SKM-1 (cell line): ENCODE measurements around the gene SNORC.

ENCODE experiments used
- DNase-seq: peaks from one replicate; lab custom pipeline; 2025; ENCODE audit not compliant: unreplicated experiment; lab: John Stamatoyannopoulos, UW

The SNORC gene

DNA sequence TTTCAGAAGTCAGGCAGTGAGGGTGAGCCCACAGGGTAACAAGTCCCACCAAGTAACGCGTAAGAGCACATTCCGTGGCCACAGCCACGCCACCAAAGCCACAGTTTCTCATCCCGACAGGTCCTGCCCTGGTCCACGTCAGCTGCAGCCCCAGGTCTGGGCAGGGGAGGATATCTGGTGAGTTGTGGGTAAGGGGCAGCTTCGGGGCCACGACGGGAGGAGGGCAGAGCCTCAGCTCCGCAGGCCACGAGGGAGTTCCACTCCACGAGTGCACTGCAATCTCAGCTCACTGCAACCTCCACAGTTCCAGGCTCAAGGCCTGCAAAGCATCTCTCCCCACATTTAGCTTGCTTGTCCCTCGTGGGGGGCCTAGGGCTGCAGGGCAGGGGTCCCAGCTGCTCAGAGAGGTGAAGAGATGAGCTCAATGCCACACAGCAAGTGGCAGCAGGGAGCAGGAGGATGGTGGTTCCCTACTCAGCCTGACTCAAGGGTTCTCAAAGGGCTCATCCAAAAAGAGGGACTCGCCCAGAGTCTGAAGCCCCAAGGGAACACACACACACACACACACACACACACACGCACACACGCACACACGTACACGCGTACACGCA lies 12.5 kb downstream of the SNORC start:
- no peak for DNase-seq

DNA sequence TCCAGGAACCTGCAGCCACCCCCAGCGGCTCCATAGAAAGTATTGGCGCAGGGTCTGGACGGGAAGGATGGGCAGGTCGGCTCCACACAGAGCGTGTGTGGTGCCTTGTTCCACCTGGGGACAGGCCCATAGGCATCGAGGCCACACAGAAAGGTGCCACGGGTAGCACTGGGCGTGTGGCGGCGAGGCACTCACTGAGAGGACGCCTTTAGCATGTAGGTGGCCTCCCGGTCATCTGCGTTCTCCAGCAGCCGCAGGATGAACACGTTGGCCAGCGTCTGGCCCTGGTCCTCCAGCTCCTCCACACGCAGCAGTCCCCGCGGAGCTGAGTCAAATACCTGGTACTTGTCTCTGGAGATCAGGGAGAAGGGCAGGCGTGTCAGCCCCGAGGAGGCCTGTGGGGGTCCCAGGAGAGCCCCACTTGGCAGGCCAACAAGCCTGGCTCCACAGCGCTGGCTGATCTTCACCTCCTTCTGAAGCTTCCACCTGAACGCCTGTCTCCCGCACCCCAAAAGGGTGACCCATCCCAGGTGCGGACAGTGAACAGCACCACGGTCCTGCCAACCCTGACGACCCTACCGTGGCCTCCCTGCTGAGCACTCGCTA lies 13.2 kb downstream of the SNORC start:
- no peak for DNase-seq

DNA sequence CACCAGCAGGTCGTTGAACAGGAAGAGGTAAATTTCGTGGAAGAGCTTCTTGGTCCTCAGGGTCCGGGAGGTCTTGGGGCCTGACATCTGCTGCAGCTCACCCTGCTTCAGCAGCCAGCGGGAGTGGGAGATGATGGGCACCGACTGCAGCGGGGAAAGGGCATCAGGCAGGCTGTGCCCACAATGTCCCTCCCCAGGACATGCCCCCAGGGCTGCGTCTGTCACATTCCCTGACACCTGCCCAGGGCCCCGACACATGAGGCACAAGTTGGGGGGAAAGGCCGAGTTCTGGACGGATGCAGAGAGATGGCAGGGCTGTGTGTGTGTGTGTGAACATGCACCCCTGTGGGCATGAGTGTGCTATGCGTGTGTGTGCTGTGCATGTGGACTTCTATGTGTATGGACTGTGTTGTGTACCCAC lies 13.9 kb downstream of the SNORC start:
- DNase-seq = no peak

DNA sequence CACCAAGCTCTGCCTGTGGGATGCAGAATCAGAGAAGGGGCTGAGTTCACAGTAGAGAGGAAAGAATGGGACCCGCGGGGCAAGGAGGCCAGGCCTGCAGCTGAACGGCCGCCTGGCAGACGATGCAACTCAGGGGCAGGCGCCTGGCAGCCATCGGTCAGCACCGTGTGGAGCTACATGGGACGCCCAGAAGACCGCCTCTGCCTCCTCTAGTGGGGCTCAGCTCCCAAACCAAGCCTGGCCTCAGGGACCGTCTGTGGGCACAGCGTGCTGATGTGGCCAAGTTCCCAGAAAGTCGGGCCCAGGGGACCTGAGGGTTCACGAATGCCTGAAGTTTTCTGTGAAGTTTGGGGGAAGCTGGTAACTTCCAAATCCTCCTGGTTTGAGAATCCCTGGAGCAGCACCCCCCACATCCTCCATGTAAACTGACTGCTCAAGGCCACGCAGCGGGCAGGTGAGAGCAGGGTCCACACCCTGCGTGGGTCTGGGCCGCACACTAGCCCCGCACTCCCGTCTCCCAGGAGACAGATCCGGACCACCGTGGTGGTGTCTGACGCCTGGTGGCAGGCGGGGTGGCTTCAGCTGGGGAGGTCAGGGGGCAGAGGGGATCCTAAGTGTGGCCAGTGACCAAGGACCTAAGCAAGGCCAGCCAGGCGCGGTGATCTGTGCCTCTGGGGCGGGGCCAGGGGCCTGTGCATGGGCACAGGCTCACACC lies 14.6 kb downstream of the SNORC start:
- no peak for DNase-seq

DNA sequence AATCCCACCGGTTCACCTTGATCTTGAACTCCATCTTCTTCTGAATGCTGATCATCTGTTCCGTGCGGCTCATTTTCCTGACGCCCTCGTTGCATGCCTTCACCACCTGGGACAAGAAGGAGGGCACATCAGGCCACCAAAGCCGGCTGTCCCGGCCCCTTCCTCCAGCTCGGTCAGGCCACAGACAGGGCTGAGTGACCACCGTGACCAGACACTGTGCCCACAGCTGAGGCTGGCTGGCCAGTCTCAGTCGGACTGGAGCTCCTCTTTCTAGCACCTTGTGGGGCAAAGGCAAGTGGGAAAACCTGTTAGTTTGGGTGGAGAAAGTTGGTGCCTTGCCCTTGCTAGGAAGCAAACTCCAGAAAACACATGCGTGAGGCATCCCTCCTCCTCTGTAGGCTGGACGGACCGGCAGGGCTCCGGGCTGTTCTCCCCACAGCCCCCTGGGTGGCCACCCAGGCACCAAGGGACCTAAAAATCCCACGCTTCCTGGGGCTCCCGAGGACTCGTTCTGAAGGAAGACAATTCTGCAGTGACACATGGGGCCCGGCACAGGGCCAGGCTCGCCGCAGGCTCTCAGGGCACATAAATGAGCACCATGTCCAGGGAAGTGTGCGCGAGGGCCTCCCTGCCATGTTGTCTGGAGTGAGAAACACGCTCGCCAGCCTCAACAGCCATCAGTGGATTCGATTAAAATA lies 15.3 kb downstream of the SNORC start:
- DNase-seq = no peak

DNA sequence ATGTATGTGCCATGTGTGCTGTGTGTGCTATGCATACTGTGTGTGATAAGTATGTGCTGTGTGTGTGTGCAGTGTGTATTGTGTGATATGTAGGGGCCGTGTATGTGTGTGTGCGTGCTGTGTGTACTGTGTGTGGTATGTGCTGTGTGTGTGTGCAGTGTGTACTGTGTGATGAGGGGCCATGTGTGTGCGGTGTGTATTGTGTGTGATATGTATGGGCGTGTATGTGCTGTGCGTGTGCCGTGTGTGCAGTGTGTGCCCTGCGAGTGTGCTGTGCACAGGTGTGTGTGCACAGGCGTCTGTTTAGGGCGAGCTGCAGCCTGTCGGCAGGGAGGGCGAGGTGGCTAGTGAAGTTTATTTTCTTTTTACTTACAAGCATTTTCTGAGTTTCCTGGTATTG lies 16.1 kb downstream of the SNORC start:
- no peak for DNase-seq

DNA sequence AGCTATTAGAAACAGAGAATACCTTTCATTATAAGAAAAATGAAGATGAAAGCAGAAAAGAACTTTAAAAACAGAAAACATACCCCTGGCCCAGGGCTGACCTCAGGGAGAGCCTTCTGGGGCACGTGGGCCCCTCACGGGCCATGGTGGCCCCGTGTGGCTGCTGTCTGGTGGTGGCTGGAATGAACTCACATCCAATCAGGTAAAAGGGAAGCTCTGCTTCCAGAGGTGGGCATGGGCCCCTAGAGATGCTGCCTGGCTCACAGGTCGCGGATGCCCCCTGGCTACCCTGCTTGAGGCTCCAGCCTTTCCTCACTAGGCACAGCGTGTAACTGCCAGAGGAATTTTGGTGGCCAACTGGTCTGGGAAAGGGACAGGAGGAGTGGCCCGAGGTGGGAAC lies 16.6 kb downstream of the SNORC start:
- no peak for DNase-seq

DNA sequence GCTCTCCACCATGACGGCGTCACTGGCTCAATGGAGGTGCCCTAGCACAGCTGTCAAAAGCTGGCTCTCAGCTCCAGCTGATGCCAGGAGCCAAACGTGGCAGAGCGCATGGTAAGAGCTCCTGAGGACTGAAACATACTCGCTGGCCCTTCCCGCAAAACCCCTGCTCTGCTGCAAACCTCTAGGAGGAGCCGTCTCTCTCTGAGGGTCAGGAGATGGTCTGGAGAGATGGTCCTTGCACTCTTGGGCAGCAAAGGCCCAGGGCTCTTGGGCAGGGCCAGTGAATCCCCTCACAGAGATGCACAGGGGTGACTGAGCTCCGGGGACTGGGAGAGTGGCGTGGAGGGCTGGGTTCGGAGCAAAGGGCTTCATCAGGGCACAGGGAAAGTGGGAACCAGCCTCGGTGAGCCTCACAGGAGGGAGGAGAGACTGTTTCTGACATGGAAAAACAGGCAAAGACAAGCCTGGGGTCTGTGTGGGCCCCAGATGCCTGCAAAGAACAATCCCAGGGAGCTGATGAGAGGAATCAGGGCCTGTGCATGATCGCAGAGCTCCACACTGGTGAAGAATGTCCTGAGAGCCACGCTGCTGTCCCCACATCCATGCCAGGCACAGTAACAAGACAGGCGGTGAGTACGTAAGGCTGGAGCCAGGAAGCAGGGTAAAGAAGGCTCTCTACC lies 17.2 kb downstream of the SNORC start:
- DNase-seq = no peak

DNA sequence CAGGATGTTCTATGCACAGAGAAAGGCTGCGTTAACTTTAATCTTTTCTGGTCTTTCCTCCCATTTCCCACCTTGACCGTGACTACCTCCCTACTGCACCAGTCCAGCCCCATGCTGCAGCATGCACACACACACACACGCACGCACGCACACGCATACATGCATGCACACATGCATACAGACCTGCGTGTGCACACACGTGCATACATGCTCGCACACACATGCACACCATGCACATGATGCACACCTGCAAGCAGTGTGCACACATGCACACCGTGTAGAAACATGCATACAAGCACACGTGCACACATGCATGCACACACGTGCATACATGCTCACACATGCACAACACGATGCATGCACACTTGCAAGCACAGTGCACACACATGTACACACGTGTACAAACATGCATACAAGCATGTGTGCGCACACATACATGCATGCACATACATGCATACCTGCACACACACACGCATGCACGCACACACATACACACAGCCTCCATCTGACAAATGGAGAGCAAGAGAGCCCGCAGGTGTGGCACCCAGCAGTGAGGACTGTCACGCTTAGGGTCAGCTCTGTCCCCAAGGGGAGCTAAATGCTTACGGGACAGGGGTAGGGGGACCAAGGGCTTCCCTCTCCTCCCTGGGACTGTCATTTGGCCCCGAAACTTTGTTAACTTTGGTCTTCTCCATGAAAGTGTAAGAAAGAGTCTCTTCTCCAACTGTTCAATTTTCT lies 18.2 kb downstream of the SNORC start:
- no peak for DNase-seq

DNA sequence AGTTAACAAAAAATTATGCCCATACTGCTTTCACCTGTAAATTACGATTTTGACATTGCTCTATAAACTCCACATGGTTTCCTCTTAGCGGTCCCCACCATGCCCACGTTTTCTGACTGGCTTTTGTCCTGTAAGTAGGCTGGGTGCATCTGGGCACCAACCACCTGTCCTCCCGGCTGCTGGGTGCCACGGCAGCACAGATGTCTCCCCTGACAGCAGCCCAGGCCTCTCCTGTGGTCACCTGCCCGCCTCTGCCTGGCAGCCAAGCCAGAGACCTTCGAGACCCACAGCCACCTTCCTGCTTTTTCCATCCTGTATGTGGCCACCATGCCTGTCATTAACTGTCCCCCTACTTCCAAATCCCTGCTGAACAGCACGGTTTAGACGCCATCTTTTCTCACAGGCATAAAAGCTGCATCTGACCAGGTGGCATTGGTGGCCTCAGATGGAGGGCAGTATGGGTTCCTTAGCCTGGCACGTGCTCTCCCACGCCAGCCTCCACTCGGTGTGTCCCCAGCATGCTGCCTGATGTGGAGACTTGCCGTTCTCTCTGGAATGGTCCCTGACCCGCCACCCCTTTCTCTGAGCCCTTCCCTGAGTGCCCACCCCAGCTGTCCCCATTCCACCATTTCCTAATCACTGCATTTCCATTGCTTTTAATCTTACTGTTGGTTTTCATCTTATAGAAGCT lies 18.9 kb downstream of the SNORC start:
- no peak for DNase-seq

DNA sequence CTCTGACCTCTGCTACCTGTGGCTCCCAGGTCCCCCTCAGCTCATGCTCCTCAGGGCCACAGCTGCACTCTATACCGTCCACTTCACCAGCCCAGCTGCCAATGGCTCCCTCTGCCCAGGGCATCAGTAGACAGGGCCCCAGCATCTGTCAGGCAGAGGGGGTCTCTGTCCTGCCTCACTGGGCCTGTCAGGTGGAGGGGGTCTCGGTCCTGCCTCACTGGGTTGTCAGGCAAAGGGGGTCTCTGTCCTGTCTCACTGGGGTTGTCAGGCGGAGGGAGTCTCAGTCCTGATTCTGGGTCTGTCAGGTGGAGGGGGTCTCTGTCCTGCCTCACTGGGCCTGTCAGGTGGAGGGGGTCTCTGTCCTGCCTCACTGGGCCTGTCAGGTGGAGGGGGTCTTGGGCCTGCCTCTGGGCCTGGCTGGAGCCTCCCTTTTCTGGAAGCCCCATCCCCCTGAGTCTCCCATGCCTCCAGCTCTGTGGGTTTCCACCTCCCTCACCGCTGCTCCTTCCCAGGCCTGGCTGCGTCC lies 19.9 kb downstream of the SNORC start:
- no peak for DNase-seq

DNA sequence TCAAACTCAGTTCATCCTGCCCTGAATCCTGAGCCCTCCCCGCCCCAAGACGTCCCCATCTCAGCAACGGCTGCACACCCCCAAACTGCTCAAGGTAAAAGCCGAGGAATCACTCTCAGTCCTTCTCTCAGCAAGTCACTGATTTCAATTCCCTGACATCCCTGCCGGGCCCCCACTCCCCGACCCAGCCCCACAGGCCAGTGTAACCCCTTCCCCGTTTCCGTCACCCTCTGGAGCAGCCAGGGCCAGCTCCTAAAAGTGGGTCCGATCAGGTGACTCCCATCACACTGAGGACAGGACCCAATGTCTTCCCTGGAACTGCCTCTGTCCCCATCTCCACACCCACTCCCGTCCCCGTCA lies 20.5 kb downstream of the SNORC start:
- DNase-seq = no peak

DNA sequence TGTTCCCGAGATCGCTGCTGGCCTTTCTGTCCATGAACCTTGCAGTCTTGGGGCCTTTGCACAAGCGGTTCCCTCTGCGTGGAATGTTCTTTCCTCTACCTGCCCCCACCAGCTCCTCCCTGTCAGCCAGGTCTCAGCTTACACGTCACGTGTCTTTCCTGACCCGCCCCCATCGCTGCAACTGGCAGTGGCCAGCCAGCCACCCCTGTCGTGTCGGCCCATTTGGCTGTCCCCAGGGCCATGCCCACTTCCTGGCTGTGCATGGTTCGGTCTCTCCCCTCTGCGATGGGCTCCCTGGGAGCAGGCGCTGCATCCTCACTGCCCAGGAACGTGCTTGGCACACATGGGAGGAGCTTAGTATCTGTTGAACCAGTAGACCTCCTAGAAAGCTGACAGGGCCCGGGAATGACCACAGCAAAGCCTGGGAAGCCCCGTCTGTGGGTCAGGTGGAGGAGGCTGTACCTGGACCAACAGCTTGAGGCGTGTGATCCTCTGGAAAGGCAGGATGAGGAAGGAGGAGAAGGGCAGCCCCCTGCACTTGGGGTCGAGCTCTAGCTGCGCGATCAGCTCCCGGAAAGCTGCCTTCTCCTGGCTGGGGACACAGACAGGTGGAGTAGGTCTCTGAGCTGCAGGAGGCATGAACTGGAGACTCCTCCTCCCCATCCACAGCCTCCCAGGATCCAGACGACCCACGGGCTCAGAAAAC lies 21.0 kb downstream of the SNORC start:
- DNase-seq = no peak

DNA sequence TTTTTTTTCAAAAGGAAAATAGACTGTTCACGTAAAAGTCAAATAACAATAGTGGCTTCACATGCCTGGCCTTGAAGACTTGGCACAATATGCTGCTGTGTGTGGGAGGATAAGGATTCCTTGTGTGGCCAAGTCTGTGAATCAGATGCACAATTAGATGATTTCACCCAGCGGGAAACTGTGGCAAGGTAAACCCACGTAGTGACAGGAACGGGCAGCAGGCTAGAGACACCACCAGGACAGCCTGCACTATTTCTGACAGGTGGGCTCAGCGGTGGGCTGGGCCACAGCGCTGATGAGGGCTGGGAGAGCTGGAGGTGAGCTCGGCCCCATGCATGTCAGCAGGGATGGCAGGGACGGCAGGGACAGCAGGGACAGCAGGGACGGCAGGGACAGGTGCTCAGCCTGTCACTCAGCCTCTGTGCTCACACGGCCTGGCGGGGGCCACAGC lies 21.6 kb downstream of the SNORC start:
- no peak for DNase-seq

DNA sequence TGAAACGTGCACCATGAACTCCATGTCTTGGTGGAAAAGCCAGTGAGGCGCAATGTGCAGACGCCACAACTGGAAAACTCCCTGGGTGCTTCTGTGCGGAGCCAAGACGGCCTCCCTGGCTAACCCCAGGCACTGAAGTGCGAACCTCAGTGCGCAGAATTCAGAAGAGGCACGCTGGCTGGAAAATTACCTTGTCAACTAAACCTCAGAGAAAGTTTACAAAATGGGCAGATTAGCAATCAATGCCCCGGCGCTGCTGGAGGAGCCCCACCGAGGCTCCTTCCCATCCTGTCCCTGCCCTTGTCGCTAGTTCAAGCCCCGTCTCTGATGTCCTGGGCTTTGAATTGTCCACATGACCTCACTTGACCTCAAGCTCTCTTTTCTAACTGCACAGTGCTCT lies 22.2 kb downstream of the SNORC start:
- DNase-seq = no peak

DNA sequence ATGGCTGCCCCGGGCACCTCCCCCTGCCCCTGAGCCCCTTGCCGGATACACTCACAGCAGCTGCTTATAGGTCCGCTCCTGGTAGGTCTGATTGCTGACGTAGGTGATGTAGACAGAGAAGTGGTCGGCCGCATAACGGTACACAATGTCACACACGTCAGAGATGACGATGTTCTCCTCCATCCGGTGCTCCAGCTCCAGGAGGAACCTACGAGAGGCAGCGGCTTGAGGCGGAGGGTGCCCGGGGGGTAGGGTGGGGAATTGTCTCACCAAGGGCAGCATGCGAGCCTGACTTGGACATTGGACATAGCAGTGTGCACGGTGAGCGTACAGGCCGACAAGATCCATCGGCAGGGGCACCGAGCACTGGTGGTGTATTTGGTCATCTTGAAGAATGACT lies 22.8 kb downstream of the SNORC start:
- DNase-seq = no peak

DNA sequence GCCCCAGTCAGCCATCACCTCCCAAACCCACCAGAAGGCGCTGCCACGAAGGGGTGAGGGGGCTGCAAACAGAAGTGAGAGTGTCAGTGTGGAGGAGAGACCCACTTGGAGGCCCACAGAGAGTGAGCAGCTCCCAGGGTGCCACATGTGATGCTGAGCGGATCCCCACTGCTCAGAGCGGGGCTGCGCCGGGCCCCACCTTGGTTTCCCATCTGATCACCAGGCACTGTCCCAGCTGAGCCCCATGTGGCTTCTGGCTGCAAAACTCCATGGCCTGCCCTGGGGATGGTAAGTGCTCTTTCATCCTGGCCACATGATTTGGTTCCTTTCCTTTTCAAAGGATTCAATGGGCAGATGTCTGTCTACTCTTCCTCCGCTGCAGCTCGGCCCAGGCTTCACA lies 23.8 kb downstream of the SNORC start:
- DNase-seq = no peak

DNA sequence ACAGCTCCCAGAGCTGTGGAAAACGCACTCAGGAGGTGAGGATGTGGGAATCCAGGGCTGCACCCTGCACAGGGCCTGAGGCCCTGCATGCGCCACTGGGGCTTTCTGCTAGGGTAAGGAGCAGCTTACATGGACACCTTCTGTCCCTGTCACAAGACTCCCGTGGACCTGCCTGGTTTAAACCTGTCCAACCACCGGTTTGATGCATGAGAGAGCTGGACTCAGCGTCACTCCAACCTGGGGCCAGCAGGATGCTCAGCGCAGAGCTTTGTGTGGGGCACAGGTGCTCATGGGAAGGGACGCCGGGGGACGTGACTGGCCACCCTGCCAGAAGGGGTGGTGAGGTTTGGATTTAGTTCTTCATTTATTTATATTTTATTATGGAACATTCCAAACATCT lies 24.2 kb downstream of the SNORC start:
- DNase-seq = no peak

DNA sequence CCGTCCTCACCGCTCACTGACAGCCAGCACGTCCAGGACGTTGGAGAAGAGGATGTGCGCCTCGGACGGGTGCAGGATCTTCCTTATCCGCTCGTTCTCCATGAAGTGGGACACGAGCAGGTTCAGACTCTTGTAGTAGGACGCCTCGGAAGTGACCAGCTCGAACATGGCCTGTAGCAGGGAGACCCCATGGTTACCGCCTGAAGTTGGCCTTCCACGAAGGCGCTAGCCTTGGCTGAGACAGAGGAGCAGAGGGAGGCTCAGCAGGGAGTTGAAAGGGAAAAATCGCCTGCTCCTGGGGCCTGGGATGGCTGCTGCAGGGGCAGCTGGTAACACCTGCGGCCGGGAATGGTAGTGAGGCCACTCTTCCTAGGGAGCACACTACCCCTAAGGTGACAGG lies 24.7 kb downstream of the SNORC start:
- no peak for DNase-seq
